GM21723 (cell line): Measurements from ENCODE around the gene THUMPD2.
A peak's percentile ranks its signal among the peaks of the same experiment; 100 is the strongest.

Experiments used
- ATAC-seq: cut with Tn5 transposase; IDR thresholded peaks from one replicate; pipeline ENCODE4 v1.9.1; 2021; ENCODE audit warnings: mild to moderate bottlenecking, moderate library complexity; ENCODE audit not compliant: unreplicated experiment

The THUMPD2 gene

DNA sequence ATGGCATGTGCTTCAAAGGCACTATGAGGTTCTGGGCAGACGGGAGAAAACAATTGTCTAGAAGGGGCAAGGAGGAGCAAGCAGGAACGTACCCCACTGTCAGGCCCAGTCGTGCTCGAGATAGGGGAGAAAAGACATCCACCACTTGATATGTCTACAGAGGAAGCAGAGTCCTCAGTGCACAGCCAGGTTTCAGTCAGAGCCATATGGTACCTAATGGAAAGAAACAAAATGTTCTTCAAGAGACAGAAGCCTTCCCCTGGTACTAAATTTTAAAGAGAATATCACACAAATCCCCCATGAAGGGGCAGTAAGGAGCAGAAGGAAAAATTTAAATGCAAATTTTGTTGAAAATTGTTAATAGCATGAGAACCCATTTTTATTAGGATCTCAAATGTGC is 21.9 kb downstream of the THUMPD2 start:
- no peak for ATAC-seq

DNA sequence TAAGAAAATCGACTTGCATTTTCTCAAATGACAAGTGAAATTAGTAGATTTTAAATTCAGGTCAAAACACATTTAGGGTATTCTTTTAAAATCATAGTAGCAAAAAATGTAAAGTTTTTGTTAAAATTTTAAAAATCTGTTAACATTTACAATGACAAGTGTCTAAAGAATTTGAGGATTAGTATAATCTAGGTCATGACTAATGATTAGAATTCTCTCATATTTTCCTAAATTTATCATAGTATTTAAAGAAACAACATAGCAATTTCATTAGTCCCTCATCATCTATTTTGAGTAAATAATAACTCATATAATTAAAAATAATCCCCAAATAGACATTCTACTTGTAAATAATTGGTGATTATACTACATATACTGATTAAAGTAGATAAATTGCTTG is 23.6 kb downstream of the THUMPD2 start:
- ATAC-seq, result no peak

DNA sequence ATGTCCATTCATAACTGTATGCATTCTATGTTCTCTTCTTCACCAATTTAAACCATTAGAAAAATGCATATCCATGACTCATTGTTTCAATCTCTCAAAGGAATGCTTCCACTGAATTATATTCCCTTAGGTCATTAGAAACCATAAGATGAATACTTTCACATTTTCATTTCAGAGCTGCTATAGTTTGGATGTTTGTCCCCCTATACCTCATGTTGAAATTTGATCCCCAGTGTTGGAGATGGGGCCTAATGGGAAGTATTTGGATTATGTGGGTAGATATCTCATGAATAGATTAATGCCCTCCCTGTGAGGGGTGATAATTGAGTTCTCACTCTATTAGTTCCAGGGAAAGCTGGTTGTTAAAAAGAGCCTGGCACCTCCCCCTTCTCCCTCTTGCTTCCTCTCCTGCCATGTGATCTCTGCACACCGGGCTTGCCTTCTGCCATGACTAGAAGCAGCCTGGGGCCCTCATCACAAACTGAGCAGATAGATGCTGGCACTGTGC is 35.7 kb downstream of the THUMPD2 start:
- no peak for ATAC-seq

DNA sequence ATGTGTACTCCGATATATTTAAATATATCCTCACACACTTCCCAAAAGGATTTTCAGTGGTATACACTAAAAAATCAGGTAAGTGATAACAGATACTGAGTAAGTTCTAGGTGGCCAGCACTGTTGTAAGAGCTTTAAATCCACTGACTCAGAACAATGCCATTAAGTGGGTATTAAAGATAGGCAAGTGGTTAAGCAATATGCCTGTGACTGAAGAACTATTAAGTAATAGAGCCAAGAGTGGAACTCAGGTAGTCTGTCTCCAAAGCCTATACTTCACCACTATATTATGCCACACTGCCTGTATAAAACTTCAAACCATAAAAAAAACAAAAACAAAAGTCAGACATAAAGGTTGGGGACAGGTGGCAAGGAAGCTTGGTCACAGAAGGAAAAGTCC is 37.2 kb downstream of the THUMPD2 start:
- ATAC-seq, result no peak

DNA sequence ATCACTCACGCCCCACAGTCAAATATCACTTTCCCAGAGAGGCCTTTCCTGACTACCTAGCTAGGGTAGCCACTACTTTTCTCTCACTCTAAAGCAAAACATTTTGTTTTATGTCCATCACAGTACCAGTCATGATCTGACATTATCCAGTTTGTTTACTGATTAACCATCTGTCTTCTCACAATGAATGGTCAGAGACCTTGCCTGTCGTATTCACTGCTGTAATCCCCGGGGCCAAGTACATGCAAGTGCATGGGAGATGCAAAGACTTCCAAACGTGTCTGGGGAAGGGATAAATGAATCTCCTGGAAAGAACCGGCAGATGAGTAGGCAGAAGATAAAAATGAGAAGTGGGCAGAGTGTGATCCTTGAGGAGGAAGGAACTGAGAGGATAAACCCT is 39.7 kb downstream of the THUMPD2 start:
- ATAC-seq, result no peak

DNA sequence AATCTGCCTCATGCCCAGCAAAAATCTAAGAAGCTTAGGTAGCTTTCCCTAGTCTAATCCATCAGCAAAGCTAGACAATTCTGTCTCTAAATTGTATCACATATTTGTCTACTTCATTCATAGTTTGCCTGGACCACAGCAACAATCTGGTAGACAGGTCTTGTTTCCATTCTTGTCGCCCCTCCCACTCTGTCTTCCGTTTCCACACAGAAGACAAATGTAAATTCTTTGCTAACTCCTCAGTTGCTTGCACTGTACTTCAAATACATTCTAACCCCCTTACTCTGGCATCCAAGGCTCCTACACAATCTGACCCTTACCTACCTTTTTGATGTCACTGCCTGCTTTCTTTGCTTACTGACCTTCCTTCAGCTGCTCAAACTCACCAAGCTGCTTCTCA is 40.1 kb downstream of the THUMPD2 start:
- no peak for ATAC-seq

DNA sequence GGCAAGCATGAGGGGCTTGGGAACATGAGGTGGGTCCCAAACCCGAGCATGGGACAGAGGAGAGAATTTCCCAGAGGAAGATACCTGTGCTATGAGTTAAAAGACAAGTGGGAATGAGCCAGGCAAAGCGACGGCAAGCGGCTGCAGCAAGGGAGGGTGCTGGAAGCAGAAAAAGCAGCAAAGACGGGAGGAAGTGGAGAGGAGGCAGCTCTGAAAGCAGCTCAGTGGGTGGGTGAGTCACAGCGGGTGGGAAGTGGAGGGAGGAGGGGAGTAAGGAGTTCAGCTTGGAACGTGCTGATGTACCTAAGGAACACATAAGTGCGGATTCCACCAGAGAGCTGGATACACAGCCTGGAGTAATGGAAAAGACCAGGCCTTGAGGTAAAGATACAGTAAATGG is 41.4 kb downstream of the THUMPD2 start:
- ATAC-seq, result no peak

DNA sequence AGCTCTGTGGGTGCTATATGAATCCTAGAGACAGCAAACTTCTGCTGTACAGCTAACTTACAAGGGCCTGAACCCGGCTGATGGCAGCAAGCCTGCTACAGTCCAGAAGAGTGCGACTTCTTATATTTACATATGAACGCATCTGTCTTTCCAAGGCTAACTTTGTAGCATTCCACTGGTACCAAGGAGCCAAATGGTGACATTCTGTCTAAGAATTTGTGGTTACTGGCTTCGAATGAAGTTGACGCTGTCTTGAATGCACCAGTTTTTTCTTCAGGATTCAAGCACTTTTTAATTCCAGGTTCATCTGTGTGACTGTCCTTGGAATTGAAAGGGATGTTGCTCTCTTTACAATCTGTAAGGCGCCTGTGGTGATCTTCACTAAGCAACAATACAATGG is 42.4 kb downstream of the THUMPD2 start:
- no peak for ATAC-seq

DNA sequence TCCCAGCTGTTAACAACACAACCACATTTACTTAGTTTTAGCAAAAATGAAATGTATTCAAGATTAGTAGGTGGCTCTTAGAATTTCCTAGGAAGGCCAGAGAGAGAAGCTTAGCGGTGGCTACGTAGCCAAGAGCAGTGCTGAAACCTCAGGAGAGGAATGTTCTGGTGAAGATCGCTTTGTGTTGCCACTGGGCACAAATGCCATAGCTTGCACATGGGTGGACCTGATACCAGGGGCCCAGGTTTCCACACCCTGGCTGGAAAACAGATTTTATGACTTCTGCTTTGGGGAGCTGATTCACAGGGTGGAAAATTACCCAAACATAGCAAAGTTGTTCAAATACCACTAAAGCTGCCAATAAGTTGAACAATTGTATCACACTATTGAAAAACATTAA is 43.4 kb downstream of the THUMPD2 start:
- no peak for ATAC-seq

DNA sequence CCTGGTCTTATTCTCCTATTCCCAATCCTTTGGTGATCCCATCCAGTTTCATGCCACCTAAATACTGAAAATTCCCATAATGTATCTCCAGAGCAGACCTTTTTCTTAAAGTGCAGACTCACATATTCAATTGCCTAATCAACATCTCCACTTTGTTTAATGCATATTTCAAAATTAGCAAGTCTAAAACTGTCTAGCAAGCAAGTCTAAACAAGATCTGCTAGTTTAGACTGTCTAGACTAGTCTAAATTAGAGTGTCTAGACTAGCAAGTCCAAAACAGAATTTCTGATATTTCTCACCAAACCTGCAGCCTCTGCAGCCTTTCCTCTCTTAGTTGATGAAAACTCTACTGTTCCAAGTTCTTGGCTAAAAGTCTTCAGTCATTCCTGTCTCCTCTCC is 44.6 kb downstream of the THUMPD2 start:
- ATAC-seq, result no peak

DNA sequence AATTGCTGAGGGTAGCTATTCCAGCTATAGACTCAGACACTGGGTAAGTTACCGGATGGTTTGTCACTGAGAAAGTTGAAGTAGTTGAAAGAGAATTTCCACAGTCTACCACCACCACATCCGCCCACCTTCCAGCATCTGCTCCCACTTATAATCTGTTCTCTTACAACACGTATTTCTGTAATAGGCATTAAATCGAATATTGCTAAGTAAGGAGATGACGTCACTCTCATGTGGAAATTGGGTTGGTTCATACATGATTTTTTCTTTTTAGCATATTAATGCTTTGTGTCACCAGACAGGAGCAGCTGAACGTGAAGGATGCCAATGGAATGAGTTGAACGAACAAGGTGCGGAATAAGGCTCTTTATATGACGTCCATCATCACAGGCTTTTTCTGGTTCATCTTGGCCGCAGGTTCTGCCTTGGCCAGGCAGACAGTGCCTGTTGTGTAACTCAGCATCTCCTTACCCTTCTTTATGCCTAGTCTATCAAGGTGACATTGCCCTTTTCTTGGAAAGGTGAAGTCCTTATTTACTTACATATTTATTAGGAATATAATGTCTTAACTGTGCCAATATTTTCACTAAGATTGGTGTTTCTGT is 45.9 kb downstream of the THUMPD2 start:
- ATAC-seq, result no peak

DNA sequence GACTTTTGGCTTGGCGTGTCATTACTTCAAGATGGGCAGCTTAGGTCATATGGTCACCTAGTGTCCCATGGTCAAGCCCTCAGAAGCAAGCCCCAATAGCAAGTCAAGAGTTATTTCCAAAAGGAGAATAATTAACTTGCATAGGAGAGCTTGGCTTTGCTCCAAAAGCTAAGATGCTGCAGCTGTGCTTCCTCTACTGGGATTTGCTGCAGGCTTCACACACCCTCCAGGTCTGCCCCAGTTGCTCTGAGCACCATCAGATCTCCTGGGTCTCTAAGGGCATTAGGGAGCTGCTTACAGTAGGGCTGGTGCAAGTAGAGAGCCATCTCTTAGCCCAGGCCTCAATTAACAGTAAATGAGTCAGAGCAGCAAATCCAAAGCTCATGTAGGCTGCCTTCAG is 46.6 kb downstream of the THUMPD2 start:
- ATAC-seq, result no peak

DNA sequence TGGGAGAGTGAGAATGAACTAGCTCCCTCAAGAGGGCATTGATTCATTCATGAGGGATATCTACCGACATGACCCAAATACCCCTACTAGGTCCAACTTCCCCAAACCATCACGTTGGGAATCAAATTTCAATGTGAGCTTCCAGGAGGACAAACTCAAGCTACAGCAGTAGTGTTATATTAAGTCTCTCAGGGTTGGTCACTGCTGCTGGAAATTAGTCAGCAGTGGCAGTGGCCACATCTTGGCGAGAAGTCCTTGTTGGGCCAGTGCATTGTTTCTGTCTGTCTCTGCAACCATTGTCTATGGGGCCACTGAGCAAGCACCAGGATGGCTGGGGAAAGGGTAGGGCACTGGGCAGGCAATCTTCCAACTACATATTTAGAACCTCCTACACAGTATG is 47.5 kb downstream of the THUMPD2 start:
- ATAC-seq, result no peak

DNA sequence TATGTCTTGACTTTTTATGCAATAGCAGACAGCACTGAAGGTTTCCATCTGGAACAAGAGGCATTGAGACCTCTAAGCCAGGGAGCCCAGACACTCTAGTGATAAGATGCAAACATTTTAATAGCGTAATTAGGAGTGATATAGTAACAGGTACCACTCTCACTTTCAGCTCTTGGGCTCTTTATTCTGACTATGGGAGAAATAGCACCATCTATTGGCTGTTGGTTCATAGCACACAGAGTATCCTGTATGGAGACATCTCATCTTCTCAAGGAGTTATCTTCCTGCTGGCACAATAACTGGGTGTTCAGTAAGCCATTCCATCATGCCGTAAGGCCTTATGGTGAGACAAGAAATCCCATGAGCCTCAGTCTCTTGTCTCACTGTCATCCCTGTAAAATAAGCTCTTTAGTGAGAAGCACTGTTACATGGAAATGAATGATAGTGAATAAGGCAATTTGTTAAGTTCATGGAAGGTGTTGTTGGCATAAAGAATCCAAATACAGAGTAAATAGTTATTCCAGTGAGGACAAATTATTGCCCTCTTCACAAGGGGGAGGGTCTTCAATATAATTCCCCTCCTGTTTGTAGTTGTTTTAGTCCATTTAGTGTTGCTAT is 48.3 kb downstream of the THUMPD2 start:
- ATAC-seq, result peak; percentile 61

DNA sequence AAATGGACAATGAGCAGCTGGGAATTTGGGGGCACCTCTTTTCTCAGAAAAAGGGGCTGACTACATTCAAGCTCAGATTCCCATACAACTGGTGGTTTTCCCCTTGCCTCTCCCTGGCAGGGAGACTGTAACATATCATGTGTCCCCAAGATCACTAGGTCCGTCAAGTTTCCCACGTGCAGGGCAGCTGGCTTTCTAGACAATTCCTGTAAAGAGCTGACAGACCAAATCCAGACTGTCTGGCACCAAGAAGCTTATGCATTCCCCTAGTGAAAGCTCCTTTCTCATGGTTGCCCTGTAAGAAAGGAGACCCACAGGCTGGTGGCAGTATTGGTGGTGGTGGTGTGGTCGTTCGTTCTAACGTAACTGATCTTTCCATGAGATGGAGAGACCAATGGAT is 48.8 kb downstream of the THUMPD2 start:
- no peak for ATAC-seq

DNA sequence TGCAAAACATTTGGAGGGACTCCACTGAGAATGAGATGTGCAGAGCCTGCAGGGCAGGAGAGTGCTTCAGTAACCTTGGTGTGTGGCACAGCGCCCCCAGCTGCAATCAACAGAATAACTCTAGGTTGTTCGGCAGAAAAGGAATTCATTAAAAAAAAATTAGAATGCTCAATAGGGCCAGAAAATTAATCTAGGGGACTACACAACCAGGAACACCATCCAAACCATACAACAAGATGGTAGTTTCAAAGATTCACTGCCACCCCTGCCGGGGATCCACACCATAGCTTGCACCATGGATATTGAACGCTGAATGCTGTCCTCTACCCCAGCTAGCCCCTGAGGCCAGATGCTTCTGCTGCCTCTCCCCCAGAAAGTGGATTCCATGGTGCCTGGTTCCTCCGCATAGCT is 50.1 kb downstream of the THUMPD2 start:
- peak; percentile 62 for ATAC-seq

DNA sequence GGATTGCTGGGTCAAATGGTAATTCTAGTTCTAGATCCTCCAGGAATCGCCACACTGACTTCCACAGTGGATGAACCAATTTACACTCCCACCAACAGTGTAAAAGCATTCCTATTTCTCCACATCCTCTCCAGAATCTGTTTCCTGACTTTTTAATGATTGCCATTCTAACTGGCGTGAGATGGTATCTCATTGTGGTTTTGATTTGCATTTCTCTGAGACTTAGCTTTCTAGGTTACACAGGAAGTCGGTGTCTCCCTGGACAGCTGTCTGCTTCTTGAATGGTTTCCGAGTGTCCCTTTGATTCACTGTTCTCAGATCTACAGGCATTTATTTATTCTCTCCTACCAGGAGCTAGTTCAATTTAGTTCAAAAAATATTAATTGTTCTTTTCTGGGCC is 51.0 kb downstream of the THUMPD2 start:
- ATAC-seq, result peak; percentile 35

DNA sequence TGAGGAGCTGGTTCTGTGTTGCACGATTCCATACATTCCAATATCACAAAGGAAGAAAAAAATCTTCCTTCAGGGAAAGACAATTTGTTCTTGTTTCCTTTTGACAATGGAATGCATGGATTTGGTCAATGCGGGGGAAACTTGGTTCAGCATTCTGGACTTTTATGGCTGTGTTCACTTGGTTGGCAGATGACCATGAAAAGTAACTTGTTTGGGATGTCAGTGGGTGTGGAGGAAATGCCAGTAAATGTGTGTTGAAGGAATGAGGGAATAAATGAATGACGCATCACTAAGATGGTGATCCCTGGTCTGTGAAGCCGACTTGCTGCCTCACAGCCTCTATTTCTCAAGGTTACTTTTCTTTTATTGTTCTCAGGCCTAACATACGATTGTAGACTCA is 53.7 kb downstream of the THUMPD2 start:
- ATAC-seq, result no peak

DNA sequence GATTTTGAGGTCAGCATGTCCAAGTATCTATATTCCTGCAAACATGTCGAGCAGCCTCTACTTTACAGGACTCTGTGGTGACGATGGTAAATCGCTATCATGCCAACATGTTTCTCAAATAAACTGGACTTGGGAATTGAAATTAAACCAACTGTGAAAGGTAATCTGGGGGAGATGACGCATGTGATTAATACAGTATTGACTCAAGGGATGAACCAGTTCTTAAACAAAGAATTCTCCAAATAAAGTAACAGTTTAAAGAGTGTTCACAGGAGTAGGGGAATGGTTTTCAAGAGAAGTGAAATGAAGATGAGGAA is 54.3 kb downstream of the THUMPD2 start:
- ATAC-seq, result no peak

DNA sequence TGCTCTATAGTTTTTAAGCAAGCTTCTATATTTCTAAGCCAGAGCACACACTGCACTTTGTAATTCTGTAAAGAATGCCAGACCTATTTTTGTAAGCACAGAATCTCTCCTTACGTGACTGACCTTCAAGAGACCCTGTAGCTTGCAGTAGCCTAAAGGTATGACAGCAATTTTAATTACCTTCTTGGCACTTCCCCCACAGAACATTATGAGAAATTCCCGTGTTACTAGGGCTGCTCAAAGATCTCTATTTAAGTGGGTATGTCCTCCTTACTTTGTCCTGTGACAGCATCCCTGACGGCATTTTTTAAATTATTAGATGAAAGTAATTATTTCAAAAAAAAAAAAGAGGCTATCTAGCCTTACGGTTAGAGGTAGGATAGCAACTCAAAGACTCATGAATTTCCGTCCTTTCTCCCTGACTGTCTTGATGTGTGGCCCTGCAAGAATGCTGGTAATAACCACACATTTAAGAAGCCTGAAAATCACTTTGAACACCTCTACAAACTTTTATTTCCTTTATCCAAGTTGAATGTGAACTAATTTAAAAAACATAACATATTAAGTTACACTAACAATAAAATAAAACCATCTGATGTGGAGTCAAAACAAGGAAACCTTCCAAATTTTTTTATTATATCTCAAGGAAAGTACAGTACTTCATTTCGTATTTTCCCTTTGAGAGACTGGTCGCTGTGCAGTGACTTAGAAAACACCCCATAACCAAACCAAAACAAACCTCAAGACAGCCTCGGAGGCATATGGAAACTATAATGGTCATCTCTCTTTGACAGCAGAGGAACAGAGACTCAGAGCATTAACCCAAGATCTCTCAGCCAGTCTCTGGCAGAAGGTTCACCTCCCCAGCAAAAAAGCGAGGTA is 54.9 kb downstream of the THUMPD2 start:
- no peak for ATAC-seq

DNA sequence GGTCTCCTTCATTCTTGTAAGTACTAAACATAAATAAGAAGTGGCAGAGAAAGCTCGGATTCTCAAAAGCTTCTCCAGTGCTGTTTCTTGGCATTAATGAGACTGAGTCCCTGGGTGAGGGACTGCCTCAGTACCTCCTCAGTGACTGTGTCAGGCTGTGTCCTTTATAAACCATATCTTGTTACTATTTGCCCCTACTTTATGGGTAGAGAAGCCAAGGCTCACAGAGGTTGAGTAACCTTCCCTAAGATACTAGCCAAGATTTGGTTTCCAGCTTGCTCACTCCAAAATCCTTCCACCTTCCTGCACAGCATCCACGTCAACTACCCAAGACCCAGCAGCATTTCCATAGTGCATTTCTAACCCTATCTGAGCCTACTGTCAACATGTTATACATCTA is 55.6 kb downstream of the THUMPD2 start:
- ATAC-seq, result no peak

DNA sequence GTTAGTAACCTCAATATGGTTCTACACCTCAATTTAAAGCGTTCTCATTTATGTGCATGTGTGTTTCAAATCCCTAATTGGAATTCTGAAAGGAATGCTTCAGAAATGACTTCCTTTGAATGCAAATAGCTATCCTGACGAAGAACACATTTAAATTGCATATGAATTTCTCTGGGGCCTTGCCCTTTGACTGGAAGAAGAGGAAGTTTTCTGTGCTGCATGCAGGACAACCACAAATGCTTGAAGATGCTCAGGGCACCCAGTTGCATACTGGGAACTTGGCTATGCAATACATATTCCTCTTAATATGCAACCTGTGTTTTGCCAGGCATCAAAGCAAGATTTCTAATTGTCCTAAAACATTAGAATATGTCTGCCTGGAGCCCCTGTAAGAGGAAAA is 58.1 kb downstream of the THUMPD2 start:
- no peak for ATAC-seq
